ENCODE measurements around the gene PKMYT1.
"Not testable (repeated sequence)": the region's sequence is repeated elsewhere in the genome, so short reads cannot be mapped to it uniquely, and the experiment has no call there.

PKMYT1 gene

GRCh38 chr16:2948807-2949704, 31.2 kb downstream of the PKMYT1 start:
- H3K27ac ChIP-seq (ENCODE audit: low read length): no peak overlapping the region
- no peaks in the 10 kb centered on the region for H3K27me3 ChIP-seq (ENCODE audit: insufficient read depth, low read length, poor library complexity)
- no peaks in the 10 kb centered on the region for H3K4me1 ChIP-seq (ENCODE audit: insufficient read depth, low read length)
- H3K9me3 ChIP-seq (ENCODE audit: insufficient read depth, low read length, severe bottlenecking): no peaks in the 10 kb centered on the region
- H3K4me3 ChIP-seq (ENCODE audit: low read depth in 1 of 2, low read length in 2 of 2): no peak overlapping the region
- DNase-seq (no peak), ATAC-seq (ENCODE audit: insufficient read depth, low read depth) (no peak)
- TF ChIP-seq, protein P1, sequence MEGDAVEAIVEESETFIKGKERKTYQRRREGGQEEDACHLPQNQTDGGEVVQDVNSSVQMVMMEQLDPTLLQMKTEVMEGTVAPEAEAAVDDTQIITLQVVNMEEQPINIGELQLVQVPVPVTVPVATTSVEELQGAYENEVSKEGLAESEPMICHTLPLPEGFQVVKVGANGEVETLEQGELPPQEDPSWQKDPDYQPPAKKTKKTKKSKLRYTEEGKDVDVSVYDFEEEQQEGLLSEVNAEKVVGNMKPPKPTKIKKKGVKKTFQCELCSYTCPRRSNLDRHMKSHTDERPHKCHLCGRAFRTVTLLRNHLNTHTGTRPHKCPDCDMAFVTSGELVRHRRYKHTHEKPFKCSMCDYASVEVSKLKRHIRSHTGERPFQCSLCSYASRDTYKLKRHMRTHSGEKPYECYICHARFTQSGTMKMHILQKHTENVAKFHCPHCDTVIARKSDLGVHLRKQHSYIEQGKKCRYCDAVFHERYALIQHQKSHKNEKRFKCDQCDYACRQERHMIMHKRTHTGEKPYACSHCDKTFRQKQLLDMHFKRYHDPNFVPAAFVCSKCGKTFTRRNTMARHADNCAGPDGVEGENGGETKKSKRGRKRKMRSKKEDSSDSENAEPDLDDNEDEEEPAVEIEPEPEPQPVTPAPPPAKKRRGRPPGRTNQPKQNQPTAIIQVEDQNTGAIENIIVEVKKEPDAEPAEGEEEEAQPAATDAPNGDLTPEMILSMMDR (IDR thresholded peaks at IDR 0.05; ENCODE audit: borderline replicate concordance, extremely low read depth, low read length, poor library complexity, severe bottlenecking): no peak
- TF ChIP-seq EZH2 (IDR thresholded peaks at IDR 0.05; ENCODE audit: borderline replicate concordance, low read depth, low read length, severe bottlenecking): no peak
- H3K79me2 ChIP-seq (ENCODE audit: insufficient read depth, low read length): no peaks in the 10 kb centered on the region
- H3K36me3 ChIP-seq (ENCODE audit: insufficient read depth, low read length): peaks cover 10% of the 10 kb centered on the region
- H2AFZ ChIP-seq (ENCODE audit: low read depth, low read length): no peak overlapping the region
- H3K9ac ChIP-seq (ENCODE audit: low read depth, low read length): no peak overlapping the region
- no peaks in the 10 kb centered on the region for H4K20me1 ChIP-seq (ENCODE audit: insufficient read depth, low read length)
- no peak overlapping the region for H3K4me2 ChIP-seq (ENCODE audit: insufficient read depth, low read length)

DNA sequence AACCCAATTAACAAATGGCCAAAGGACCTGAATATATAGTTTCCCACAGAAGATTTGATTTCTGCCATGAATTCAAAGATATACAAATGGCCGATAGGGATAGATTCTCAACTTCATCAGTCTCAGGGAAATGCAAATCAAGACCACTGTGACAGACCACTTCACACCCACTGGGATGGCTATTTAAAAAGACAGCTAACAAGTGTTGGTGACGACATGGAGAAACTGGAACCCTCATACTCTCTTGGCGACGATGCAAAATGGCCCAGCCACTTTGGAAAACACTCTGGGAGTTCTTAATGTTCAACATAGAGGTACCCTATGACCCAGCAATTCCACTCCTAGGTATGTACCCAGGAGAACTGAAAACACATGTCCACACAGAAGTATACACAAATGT, 33.6 kb downstream of the PKMYT1 start:
- H3K9me3 ChIP-seq (ENCODE audit: insufficient read depth, low read length, severe bottlenecking): no peaks in the 10 kb centered on the region
- H4K20me1 ChIP-seq (ENCODE audit: insufficient read depth, low read length): no peaks in the 10 kb centered on the region
- H3K9ac ChIP-seq (ENCODE audit: low read depth, low read length): no peak overlapping the region
- no peak overlapping the region for H3K4me2 ChIP-seq (ENCODE audit: insufficient read depth, low read length)
- TF ChIP-seq, protein P1 (IDR thresholded peaks at IDR 0.05; ENCODE audit: borderline replicate concordance, extremely low read depth, low read length, poor library complexity, severe bottlenecking): no peak
- TF ChIP-seq EZH2 (IDR thresholded peaks at IDR 0.05; ENCODE audit: borderline replicate concordance, low read depth, low read length, severe bottlenecking): no peak
- no peak for ATAC-seq (ENCODE audit: insufficient read depth, low read depth)
- H3K4me3 ChIP-seq (ENCODE audit: low read depth in 1 of 2, low read length in 2 of 2): no peak overlapping the region
- no peak overlapping the region for H3K27ac ChIP-seq (ENCODE audit: low read length)
- H3K79me2 ChIP-seq (ENCODE audit: insufficient read depth, low read length): no peaks in the 10 kb centered on the region
- H3K36me3 ChIP-seq (ENCODE audit: insufficient read depth, low read length): peaks cover 16% of the 10 kb centered on the region
- no peaks in the 10 kb centered on the region for H3K27me3 ChIP-seq (ENCODE audit: insufficient read depth, low read length, poor library complexity)
- no peak for DNase-seq
- no peaks in the 10 kb centered on the region for H3K4me1 ChIP-seq (ENCODE audit: insufficient read depth, low read length)
- no peak overlapping the region for H2AFZ ChIP-seq (ENCODE audit: low read depth, low read length)

GRCh38 chr16:2943716-2944115, 36.5 kb downstream of the PKMYT1 start:
- not testable (repeated sequence) for H2AFZ ChIP-seq (ENCODE audit: low read depth, low read length); H4K20me1 ChIP-seq (ENCODE audit: insufficient read depth, low read length); ATAC-seq (ENCODE audit: insufficient read depth, low read depth); H3K4me2 ChIP-seq (ENCODE audit: insufficient read depth, low read length); H3K9me3 ChIP-seq (ENCODE audit: insufficient read depth, low read length, severe bottlenecking); H3K9ac ChIP-seq (ENCODE audit: low read depth, low read length); H3K4me3 ChIP-seq (ENCODE audit: low read depth in 1 of 2, low read length in 2 of 2); H3K79me2 ChIP-seq (ENCODE audit: insufficient read depth, low read length); DNase-seq; H3K4me1 ChIP-seq (ENCODE audit: insufficient read depth, low read length); H3K27me3 ChIP-seq (ENCODE audit: insufficient read depth, low read length, poor library complexity); H3K27ac ChIP-seq (ENCODE audit: low read length)
- H3K36me3 ChIP-seq (ENCODE audit: insufficient read depth, low read length): peaks cover 35% of the 10 kb centered on the region

- H3K79me2 ChIP-seq (ENCODE audit: insufficient read depth, low read length): no peaks in the 10 kb centered on the region
- H3K36me3 ChIP-seq (ENCODE audit: insufficient read depth, low read length): peaks cover 46% of the 10 kb centered on the region
- no peak overlapping the region for H2AFZ ChIP-seq (ENCODE audit: low read depth, low read length)
- no peak overlapping the region for H3K4me3 ChIP-seq (ENCODE audit: low read depth in 1 of 2, low read length in 2 of 2)
- H3K9me3 ChIP-seq (ENCODE audit: insufficient read depth, low read length, severe bottlenecking): no peaks in the 10 kb centered on the region
- no peaks in the 10 kb centered on the region for H4K20me1 ChIP-seq (ENCODE audit: insufficient read depth, low read length)
- DNase-seq (no peak), ATAC-seq (ENCODE audit: insufficient read depth, low read depth) (no peak)
- H3K9ac ChIP-seq (ENCODE audit: low read depth, low read length): no peak overlapping the region
- H3K27ac ChIP-seq (ENCODE audit: low read length): no peak overlapping the region
- TF ChIP-seq EZH2 (IDR thresholded peaks at IDR 0.05; ENCODE audit: borderline replicate concordance, low read depth, low read length, severe bottlenecking): no peak
- TF ChIP-seq, protein P1 (IDR thresholded peaks at IDR 0.05; ENCODE audit: borderline replicate concordance, extremely low read depth, low read length, poor library complexity, severe bottlenecking): no peak
- no peak overlapping the region for H3K4me2 ChIP-seq (ENCODE audit: insufficient read depth, low read length)
- no peaks in the 10 kb centered on the region for H3K27me3 ChIP-seq (ENCODE audit: insufficient read depth, low read length, poor library complexity)
- H3K4me1 ChIP-seq (ENCODE audit: insufficient read depth, low read length): no peaks in the 10 kb centered on the region
These were observed 38.2 kb downstream of the PKMYT1 start for GRCh38 chr16:2942045-2942444.

Data from DND-41 (cell line).